ENCODE measurements around the gene ARMC8. TPM values are rescaled to one million over a fixed set of nuclear protein-coding genes. Genes with fewer than 3 reads are reported as not detected.

Gene ARMC8
- total RNA-seq, 1 donor from 2014 or later: 29.5 TPM

DNA sequence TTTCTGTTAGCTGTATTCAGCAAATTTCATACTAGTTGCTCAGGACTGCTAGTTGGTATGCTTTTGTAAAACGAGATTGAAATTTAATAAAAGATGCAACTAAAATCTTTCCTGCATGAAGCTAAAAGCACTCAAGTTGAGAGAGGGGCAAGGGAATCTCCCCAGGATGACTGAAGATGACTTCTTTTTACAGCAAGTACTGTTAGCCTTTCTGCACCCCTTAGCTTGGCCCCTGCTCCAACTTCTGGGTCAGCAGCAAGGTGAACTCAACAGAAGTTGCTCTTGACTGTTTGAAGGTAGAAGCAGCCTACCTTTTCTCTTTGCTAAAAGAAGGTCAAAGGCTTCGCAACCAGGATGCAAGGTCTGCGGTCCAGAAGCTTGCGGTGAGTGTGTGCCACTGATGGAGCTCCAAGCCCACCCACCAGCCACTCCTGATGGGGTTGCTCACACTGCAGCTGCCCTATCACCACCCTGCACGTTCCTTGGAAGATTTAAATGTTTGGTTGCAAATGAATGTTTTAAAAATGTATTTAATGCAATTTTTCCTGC, 110.0 kb downstream of the ARMC8 start:
- Histone ChIP-seq H3K27me3 (ENCODE audit: control insufficient read depth, insufficient read depth, low read length) (no peaks in the 10 kb centered on the region), H3K36me3 (ENCODE audit: control insufficient read depth, insufficient read depth, low read length) (peaks cover 5% of the 10 kb centered on the region), H3K4me3 (ENCODE audit: low read depth, low read length) (no peak overlapping the region)
- TF ChIP-seq, protein P1, sequence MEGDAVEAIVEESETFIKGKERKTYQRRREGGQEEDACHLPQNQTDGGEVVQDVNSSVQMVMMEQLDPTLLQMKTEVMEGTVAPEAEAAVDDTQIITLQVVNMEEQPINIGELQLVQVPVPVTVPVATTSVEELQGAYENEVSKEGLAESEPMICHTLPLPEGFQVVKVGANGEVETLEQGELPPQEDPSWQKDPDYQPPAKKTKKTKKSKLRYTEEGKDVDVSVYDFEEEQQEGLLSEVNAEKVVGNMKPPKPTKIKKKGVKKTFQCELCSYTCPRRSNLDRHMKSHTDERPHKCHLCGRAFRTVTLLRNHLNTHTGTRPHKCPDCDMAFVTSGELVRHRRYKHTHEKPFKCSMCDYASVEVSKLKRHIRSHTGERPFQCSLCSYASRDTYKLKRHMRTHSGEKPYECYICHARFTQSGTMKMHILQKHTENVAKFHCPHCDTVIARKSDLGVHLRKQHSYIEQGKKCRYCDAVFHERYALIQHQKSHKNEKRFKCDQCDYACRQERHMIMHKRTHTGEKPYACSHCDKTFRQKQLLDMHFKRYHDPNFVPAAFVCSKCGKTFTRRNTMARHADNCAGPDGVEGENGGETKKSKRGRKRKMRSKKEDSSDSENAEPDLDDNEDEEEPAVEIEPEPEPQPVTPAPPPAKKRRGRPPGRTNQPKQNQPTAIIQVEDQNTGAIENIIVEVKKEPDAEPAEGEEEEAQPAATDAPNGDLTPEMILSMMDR (IDR thresholded peaks at IDR 0.05; ENCODE audit: insufficient read depth, low read length, severe bottlenecking): no peak
- no peak for DNase-seq (ENCODE audit: low read depth)
- no peak for FAIRE-seq

DNA sequence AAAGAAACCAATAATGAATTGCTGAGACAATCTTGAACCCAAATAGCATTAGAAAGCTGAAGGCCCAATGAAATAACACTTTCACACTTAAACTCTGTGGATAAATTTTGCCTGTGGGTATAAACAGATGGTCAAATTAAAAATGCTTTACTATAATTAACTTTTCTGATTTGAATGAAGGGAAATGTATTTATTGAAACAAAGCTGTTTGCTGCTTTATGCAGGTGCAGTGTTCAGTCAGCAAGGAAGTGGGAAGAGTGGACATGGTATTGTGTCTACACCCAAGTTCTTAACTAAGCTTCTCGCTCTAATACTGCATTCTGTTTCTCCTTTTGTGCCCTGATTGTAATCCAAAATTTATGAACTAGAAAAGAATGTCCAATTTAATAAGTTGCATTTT, 110.8 kb downstream of the ARMC8 start:
- FAIRE-seq (no peak), DNase-seq (ENCODE audit: low read depth) (no peak)
- Histone ChIP-seq H3K27me3 (ENCODE audit: control insufficient read depth, insufficient read depth, low read length) (no peaks in the 10 kb centered on the region), H3K36me3 (ENCODE audit: control insufficient read depth, insufficient read depth, low read length) (peaks cover 5% of the 10 kb centered on the region), H3K4me3 (ENCODE audit: low read depth, low read length) (no peak overlapping the region)
- TF ChIP-seq, protein P1 (IDR thresholded peaks at IDR 0.05; ENCODE audit: insufficient read depth, low read length, severe bottlenecking): no peak

DNA sequence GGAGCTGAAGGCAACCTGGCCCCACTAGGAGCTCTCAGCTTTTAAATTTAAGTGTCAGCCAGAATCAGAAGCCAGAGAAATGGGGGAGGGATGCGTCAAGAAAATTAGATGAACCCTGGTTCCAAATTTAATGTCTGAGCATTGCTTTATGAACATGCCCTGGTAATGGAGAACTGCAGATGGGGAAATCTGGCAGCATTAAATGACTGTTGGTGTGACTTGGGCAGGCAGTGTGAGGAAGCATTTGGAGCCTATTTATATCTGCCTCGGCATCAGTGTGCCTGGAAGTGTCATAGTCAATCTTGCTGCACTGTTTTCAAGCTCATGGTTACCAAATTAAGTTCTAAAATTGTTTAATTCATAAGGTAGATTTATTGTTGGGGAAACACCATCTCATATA, 113.5 kb downstream of the ARMC8 start:
- TF ChIP-seq, protein P1 (IDR thresholded peaks at IDR 0.05; ENCODE audit: insufficient read depth, low read length, severe bottlenecking): no peak
- FAIRE-seq (no peak), DNase-seq (ENCODE audit: low read depth) (no peak)
- H3K4me3 ChIP-seq (ENCODE audit: low read depth, low read length): no peak overlapping the region
- H3K27me3 ChIP-seq (ENCODE audit: control insufficient read depth, insufficient read depth, low read length): no peaks in the 10 kb centered on the region
- H3K36me3 ChIP-seq (ENCODE audit: control insufficient read depth, insufficient read depth, low read length): peaks cover 2% of the 10 kb centered on the region

DNA sequence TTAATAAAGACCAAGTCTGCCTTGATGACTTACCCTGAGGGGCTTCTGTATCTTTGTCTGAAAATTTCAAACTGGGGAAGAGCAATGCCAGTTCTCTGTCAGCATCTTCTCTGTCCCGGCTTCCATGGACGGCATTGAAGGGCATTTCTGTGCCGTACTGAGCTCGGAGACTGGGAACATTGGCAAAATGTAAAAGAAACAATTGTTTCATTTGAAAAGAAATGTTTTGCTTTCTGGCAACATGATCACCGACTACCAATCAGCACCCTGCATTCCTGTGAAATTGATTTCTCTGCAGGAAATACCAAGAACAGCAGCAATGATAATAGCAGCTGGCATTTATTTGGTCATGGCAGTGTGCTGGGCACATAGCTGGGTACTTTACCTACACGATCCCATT, 116.4 kb downstream of the ARMC8 start:
- FAIRE-seq (no peak), DNase-seq (ENCODE audit: low read depth) (no peak)
- TF ChIP-seq, protein P1 (IDR thresholded peaks at IDR 0.05; ENCODE audit: insufficient read depth, low read length, severe bottlenecking): no peak
- Histone ChIP-seq H3K4me3 (ENCODE audit: low read depth, low read length) (no peak overlapping the region), H3K27me3 (ENCODE audit: control insufficient read depth, insufficient read depth, low read length) (no peaks in the 10 kb centered on the region), H3K36me3 (ENCODE audit: control insufficient read depth, insufficient read depth, low read length) (peaks cover 1% of the 10 kb centered on the region)

DNA sequence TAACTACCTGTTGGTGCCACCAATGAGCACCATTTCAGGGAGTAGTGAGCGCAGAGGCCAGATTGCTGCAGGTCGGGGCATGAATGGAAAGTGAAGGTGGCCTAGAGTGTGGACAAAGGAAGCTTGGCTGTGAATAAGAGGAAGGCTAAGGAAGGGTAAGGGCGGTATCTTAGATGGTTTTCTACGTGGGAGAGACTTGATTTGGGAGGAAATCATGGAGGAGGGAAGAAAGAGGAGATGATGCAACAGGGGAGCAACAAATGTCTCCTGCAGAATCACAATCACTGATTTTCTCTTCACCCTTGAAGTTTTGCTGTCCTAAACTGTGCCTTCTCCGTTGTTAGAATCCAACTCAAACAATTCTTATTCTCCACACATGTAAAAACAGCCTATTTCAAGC, 120.8 kb downstream of the ARMC8 start:
- no peak for FAIRE-seq
- H3K4me3 ChIP-seq (ENCODE audit: low read depth, low read length): no peak overlapping the region

More for the DNA sequence above, 120.8 kb downstream of the ARMC8 start:
- Histone ChIP-seq H3K36me3 (ENCODE audit: control insufficient read depth, insufficient read depth, low read length) (no peaks in the 10 kb centered on the region), H3K27me3 (ENCODE audit: control insufficient read depth, insufficient read depth, low read length) (no peaks in the 10 kb centered on the region)
- TF ChIP-seq, protein P1 (IDR thresholded peaks at IDR 0.05; ENCODE audit: insufficient read depth, low read length, severe bottlenecking): no peak
- DNase-seq (ENCODE audit: low read depth): no peak
